SU-DHL-6 (cell line): ENCODE measurements around the gene HAPLN2.

ENCODE experiments used
- H2AFZ ChIP-seq: fragments of 200-600 bp; sonication (generic); 2 replicates; pipeline ENCODE4 v1.6.1; 2014; ENCODE audit warnings: low read depth, mild to moderate bottlenecking, moderate library complexity, mixed read lengths, antibody characterized with exemption, low read length; ENCODE audit not compliant: severe bottlenecking
- H3F3A ChIP-seq: fragments of 200-600 bp; shearing (Covaris generic); 2 replicates; pipeline ENCODE4 v1.6.0; 2016; ENCODE audit warnings: antibody characterized with exemption, mild to moderate bottlenecking; ENCODE audit not compliant: insufficient read depth
- H3K27ac ChIP-seq: fragments of 200-600 bp; sonication (generic); 2 replicates; pipeline ENCODE4 v1.5.1; 2016; ENCODE audit warnings: low read depth, mild to moderate bottlenecking, low read length, moderate library complexity, mixed read lengths
- H3K27me3 ChIP-seq: fragments of 200-600 bp; sonication (generic), shearing (Covaris generic); 2 replicates; pipeline ENCODE4 v1.6.0; 2014; ENCODE audit warnings: mild to moderate bottlenecking, low read length
- H3K36me3 ChIP-seq: fragments of 200-600 bp; sonication (generic); 2 replicates; pipeline ENCODE4 v1.6.1; 2014; ENCODE audit warnings: mild to moderate bottlenecking, low read length, mixed read lengths
- H3K4me2 ChIP-seq: fragments of 300-600, 200-600 bp; shearing (Covaris generic), sonication (generic); 2 replicates; pipeline ENCODE4 v1.6.0; 2014; ENCODE audit warnings: low read length, low read depth, mild to moderate bottlenecking; ENCODE audit not compliant: poor library complexity, severe bottlenecking
- H3K4me3 ChIP-seq: fragments of 200-600 bp; sonication (generic); 2 replicates; pipeline ENCODE4 v1.5.1; 2014; ENCODE audit warnings: antibody characterized with exemption, low read length, mild to moderate bottlenecking, mixed read lengths; ENCODE audit not compliant: insufficient read depth, poor library complexity, severe bottlenecking
- H3K79me2 ChIP-seq: fragments of 200-600 bp; sonication (generic); 2 replicates; pipeline ENCODE4 v1.6.1; 2014; ENCODE audit warnings: mild to moderate bottlenecking, low read length, moderate library complexity; ENCODE audit not compliant: insufficient read depth
- H3K9ac ChIP-seq: fragments of 200-600 bp; sonication (generic); 2 replicates; pipeline ENCODE4 v1.7.0; 2014; ENCODE audit warnings: mild to moderate bottlenecking, low read length
- H3K9me2 ChIP-seq: fragments of 200-600 bp; sonication (generic); replicated peaks from 2 replicates; pipeline ENCODE4 v1.6.1; 2014; ENCODE audit warnings: low read length; ENCODE audit not compliant: insufficient read depth
- H3K9me3 ChIP-seq: fragments of 200-600 bp; sonication (generic); 2 replicates; pipeline ENCODE4 v1.6.1; 2014; ENCODE audit warnings: low read length, mixed read lengths; ENCODE audit not compliant: insufficient read depth
- H4K20me1 ChIP-seq: fragments of 200-600 bp; sonication (generic); 2 replicates; pipeline ENCODE4 v1.6.1; 2014; ENCODE audit warnings: low read depth, mild to moderate bottlenecking, antibody characterized with exemption, low read length, moderate library complexity, mixed read lengths
- EZH2phosphoT487 ChIP-seq: fragments of 200-600 bp; sonication (generic), shearing (Covaris generic); conservative IDR thresholded peaks from 2 replicates; pipeline ENCODE4 v1.6.1; 2018; ENCODE audit warnings: mild to moderate bottlenecking, antibody characterized with exemption, low read length, moderate library complexity, mixed read lengths
- TF ChIP-seq, protein P1 (sequence below): fragments of 200-600 bp; sonication (generic); IDR thresholded peaks from one replicate; pipeline ENCODE4 v1.5.1; 2017; ENCODE audit warnings: antibody characterized with exemption, mild to moderate bottlenecking, low read length, moderate library complexity; ENCODE audit not compliant: insufficient read depth, poor library complexity, severe bottlenecking

HAPLN2 gene

DNA sequence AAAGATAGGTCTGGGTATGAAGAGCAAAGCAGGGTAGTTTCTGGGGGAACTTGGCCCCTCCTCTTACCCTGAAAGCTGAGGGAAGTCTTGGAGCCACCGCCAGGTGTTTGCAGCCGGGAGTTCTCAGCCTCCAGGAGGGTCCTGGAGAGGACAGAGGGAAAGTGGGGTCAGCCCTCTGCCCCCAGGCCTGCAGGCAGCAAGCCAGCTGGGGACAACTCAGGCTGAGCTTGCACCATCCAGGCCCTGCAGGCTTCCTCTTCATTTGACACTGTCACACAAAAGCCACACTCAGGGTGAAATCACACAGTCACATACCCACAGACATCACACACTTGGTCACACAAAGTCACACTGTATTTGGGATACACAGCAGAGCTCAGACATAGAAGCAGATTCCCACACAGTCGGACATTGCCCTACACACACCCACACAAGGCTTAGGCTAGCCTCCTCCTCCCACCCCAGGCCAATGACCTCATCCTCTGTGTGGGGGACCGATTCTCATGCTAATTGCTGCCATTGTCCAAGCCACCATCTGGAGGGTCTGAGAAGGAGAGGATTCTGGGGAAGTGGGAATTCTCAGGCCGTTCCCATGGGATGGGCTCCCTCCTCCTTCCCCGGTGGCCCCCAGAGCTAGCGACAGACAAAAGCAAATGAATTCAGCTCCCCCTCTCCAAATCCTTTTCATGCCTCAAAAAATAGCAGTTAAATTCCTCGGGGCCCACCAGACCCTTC, 54.3 kb downstream of the HAPLN2 start:
- H3K4me3 ChIP-seq: no peak overlapping the region
- H3K36me3 ChIP-seq: no peaks in the 10 kb centered on the region
- H3F3A ChIP-seq: no peaks in the 10 kb centered on the region
- no peaks in the 10 kb centered on the region for H3K79me2 ChIP-seq
- no peaks in the 10 kb centered on the region for H3K9me3 ChIP-seq
- no peaks in the 10 kb centered on the region for H3K27me3 ChIP-seq
- TF ChIP-seq, protein P1, sequence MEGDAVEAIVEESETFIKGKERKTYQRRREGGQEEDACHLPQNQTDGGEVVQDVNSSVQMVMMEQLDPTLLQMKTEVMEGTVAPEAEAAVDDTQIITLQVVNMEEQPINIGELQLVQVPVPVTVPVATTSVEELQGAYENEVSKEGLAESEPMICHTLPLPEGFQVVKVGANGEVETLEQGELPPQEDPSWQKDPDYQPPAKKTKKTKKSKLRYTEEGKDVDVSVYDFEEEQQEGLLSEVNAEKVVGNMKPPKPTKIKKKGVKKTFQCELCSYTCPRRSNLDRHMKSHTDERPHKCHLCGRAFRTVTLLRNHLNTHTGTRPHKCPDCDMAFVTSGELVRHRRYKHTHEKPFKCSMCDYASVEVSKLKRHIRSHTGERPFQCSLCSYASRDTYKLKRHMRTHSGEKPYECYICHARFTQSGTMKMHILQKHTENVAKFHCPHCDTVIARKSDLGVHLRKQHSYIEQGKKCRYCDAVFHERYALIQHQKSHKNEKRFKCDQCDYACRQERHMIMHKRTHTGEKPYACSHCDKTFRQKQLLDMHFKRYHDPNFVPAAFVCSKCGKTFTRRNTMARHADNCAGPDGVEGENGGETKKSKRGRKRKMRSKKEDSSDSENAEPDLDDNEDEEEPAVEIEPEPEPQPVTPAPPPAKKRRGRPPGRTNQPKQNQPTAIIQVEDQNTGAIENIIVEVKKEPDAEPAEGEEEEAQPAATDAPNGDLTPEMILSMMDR: no peak
- TF ChIP-seq EZH2phosphoT487: no peak
- H3K9me2 ChIP-seq: no peaks in the 10 kb centered on the region
- H3K27ac ChIP-seq: no peak overlapping the region
- no peaks in the 10 kb centered on the region for H4K20me1 ChIP-seq
- no peak overlapping the region for H2AFZ ChIP-seq
- H3K9ac ChIP-seq: no peak overlapping the region
- no peak overlapping the region for H3K4me2 ChIP-seq
